GM10266 (cell line): Measurements from ENCODE around the gene CAPN14.

Source experiments
- DNase-seq: peaks from one replicate; pipeline ENCODE4 v3.0.0; 2012; ENCODE audit errors: extremely low spot score
- CTCF ChIP-seq: IDR thresholded peaks from 2 replicates; pipeline ENCODE4 v1.5.1; 2012; ENCODE audit warnings: mild to moderate bottlenecking, low read depth; ENCODE audit not compliant: control insufficient read depth, insufficient read depth; ENCODE audit errors: missing control alignments

CAPN14 gene

GRCh38 chr2:31151501-31151900 lies 65.8 kb downstream of the CAPN14 start:
- DNase-seq = no peak
- no peak for TF ChIP-seq CTCF

- no peak for DNase-seq
- TF ChIP-seq CTCF = no peak
These were observed 67.1 kb downstream of the CAPN14 start for GRCh38 chr2:31150120-31150670.

GRCh38 chr2:31148514-31148913 lies 68.8 kb downstream of the CAPN14 start:
- no peak for TF ChIP-seq CTCF
- DNase-seq = no peak

GRCh38 chr2:31147645-31148044 lies 69.7 kb downstream of the CAPN14 start:
- DNase-seq = no peak
- no peak for TF ChIP-seq CTCF

GRCh38 chr2:31142110-31142509 lies 75.2 kb downstream of the CAPN14 start:
- TF ChIP-seq CTCF = no peak
- DNase-seq = no peak

- no peak for TF ChIP-seq CTCF
- no peak for DNase-seq
These were observed 75.8 kb downstream of the CAPN14 start for GRCh38 chr2:31141443-31142085.

GRCh38 chr2:31140151-31140550 lies 77.2 kb downstream of the CAPN14 start:
- DNase-seq = no peak

More at GRCh38 chr2:31140151-31140550, 77.2 kb downstream of the CAPN14 start:
- TF ChIP-seq CTCF = no peak
